ENCODE data around the gene DTNB.
A peak's percentile ranks its signal among the peaks of the same experiment; 100 is the strongest.

DTNB gene

DNA sequence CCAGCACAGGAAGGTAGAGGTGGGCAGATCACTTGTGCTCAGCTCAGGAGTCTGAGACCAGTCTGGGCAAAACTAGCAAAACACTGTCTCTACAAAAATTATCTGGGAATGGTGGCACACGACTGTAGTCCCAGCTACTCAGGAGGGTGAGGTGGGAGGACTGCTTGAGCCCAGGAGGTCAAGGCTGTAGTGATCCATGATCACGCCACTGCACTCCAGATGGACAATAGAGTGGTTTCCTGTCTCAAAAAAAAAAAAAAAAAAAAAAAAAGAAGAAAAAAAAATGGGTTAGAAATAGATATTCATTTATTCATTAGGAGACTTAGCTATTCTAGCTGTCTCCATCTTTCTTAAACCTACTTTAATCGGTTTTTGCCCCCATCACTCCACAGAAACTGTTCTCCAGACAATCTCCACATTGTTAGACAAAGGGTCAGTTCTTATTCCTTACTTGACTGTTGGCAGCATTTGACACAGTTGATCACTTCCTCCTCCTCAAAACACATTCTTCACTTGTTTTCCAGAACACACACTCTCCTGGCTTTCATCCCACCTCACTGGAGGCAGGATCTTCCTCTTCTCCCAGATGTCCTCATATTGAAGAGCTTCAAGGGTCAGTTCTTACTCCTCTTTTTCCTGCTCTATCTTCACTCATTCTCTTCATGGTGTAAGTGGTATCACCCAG lies 103.1 kb downstream of the DTNB start:
- 92 to 94% methylated on average over 2 of the region's 3 CpGs for WGBS, 2 experiments (ENCODE audit: insufficient coverage in 2 of 2)
- Histone ChIP-seq H3K36me3 (ENCODE audit: control insufficient read depth, insufficient read depth, low read length) (no peaks in the 10 kb centered on the region), H3K9me3 (ENCODE audit: control insufficient read depth, low read length) (no peaks in the 10 kb centered on the region), H3K4me1 (ENCODE audit: control insufficient read depth, insufficient read depth, low read length, poor library complexity, severe bottlenecking) (peaks cover 5% of the 10 kb centered on the region), H3K27ac (ENCODE audit: low read depth, low read length, severe bottlenecking) (no peak overlapping the region), H3K4me3 (ENCODE audit: extremely low read depth, insufficient read depth, low read length, poor library complexity, severe bottlenecking) (no peak overlapping the region)

DNA sequence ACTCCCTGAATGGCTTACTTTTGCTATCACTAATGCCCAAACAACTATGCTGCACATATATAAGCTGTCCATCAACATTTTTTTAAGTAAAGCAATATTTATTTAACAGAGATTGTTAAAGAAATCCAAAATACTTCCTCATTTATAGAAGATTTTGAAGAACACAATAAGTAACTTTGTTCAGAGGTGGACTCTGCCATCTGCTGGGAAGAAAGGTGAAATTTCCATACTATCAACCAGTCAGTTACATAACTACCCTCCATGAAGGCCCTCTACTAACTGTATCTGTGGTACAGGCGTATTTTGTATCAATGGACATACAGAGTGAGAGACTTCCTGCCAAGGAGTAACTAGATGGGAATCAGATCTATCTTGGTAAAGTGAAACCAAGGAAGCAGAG lies 106.0 kb downstream of the DTNB start:
- WGBS, 2 experiments (ENCODE audit: insufficient coverage in 2 of 2) = 100% methylated on average over 1 of the region's 1 CpG
- no peak overlapping the region for H3K4me3 ChIP-seq (ENCODE audit: extremely low read depth, insufficient read depth, low read length, poor library complexity, severe bottlenecking)
- no peaks in the 10 kb centered on the region for H3K36me3 ChIP-seq (ENCODE audit: control insufficient read depth, insufficient read depth, low read length)
- peaks cover 5% of the 10 kb centered on the region for H3K4me1 ChIP-seq (ENCODE audit: control insufficient read depth, insufficient read depth, low read length, poor library complexity, severe bottlenecking)
- H3K9me3 ChIP-seq (ENCODE audit: control insufficient read depth, low read length) = no peaks in the 10 kb centered on the region
- no peak overlapping the region for H3K27ac ChIP-seq (ENCODE audit: low read depth, low read length, severe bottlenecking)

DNA sequence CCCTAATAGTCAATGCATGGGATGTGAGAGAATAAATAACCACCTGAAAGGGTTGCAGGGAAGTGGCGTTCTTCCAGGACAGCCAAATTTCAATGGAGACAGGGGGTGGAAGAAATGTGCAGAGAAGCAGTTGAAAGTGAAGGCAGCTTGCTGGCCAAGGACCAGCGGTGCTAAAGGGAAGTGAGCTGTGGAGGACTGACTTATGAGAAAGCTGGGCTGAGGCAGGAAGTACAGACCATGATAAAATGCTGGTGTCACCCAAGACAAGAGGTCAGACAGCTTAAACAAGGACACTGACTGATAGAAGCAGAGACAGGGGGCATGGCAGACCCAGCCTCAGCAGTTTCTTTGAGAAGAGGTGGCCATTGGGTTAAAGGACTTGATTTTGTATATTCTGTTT lies 106.7 kb downstream of the DTNB start:
- Histone ChIP-seq H3K4me3 (ENCODE audit: extremely low read depth, insufficient read depth, low read length, poor library complexity, severe bottlenecking) (no peak overlapping the region), H3K36me3 (ENCODE audit: control insufficient read depth, insufficient read depth, low read length) (no peaks in the 10 kb centered on the region), H3K4me1 (ENCODE audit: control insufficient read depth, insufficient read depth, low read length, poor library complexity, severe bottlenecking) (peaks cover 5% of the 10 kb centered on the region), H3K27ac (ENCODE audit: low read depth, low read length, severe bottlenecking) (peak overlapping the region; percentile 16), H3K9me3 (ENCODE audit: control insufficient read depth, low read length) (no peaks in the 10 kb centered on the region)
- WGBS, 2 experiments (ENCODE audit: insufficient coverage in 2 of 2) = 83 to 95% methylated on average over 2 of the region's 2 CpGs

DNA sequence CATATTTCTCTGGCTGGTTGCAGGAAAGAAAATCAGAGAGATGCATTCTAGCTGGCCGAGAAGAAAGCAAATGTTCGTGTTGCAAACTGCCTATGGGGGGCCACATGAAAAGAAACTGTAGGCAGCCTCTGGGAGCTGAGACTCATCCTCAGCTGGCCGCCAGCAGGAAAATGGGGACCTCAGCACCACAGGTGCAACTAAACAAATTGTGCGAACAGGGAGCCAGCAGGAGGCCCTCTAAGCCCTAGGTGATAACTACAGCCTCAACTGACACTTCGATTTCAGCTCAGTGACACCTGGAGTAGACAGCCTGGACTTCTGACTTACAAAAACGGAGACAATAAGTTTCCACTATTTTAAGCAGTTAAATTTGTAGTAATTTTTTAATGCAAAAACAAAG lies 107.3 kb downstream of the DTNB start:
- Histone ChIP-seq H3K4me1 (ENCODE audit: control insufficient read depth, insufficient read depth, low read length, poor library complexity, severe bottlenecking) (peaks cover 5% of the 10 kb centered on the region), H3K27ac (ENCODE audit: low read depth, low read length, severe bottlenecking) (no peak overlapping the region), H3K36me3 (ENCODE audit: control insufficient read depth, insufficient read depth, low read length) (no peaks in the 10 kb centered on the region), H3K9me3 (ENCODE audit: control insufficient read depth, low read length) (no peaks in the 10 kb centered on the region), H3K4me3 (ENCODE audit: extremely low read depth, insufficient read depth, low read length, poor library complexity, severe bottlenecking) (no peak overlapping the region)
- 75% methylated on average over 5 of the region's 6 CpGs for WGBS, 2 experiments (ENCODE audit: insufficient coverage in 2 of 2)

DNA sequence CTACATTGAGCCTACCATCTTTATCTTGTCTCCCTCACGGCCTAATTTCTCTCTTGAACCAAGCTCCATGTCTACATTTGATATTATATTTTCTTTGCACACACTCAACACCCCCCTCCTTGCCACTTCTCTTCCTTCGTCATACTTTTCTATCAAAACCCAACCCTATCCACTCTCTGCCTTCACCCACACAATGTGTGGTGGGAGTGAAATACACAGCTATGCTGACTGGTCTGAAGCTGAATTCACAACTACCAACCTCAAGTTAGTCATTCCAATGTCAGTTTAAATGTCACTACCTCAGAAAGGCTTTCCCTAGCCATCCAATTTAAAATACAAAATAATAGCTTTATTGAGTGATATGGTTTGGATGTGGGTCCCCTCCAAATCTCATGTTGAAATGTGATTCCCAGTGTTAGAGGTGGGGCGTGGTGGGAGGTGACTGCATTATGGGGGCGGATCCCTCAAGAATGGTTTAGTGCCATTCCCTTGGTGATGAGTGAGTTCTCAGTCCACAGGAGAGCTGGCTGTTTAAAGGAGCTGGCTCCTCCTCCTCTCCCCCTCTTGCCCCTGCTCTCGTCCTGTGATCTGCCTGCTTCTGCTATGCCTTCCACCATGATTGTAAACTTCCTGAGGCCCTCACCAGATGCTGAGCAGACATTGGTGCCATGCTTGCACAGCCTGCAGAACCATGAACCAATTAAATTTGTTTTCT lies 112.1 kb downstream of the DTNB start:
- Histone ChIP-seq H3K36me3 (ENCODE audit: control insufficient read depth, insufficient read depth, low read length) (no peaks in the 10 kb centered on the region), H3K27ac (ENCODE audit: low read depth, low read length, severe bottlenecking) (no peak overlapping the region), H3K4me3 (ENCODE audit: extremely low read depth, insufficient read depth, low read length, poor library complexity, severe bottlenecking) (no peak overlapping the region), H3K4me1 (ENCODE audit: control insufficient read depth, insufficient read depth, low read length, poor library complexity, severe bottlenecking) (peaks cover 8% of the 10 kb centered on the region), H3K9me3 (ENCODE audit: control insufficient read depth, low read length) (no peaks in the 10 kb centered on the region)
- 50 to 83% methylated on average over 1 to 3 of the region's 5 CpGs for WGBS, 2 experiments (ENCODE audit: insufficient coverage in 2 of 2)

DNA sequence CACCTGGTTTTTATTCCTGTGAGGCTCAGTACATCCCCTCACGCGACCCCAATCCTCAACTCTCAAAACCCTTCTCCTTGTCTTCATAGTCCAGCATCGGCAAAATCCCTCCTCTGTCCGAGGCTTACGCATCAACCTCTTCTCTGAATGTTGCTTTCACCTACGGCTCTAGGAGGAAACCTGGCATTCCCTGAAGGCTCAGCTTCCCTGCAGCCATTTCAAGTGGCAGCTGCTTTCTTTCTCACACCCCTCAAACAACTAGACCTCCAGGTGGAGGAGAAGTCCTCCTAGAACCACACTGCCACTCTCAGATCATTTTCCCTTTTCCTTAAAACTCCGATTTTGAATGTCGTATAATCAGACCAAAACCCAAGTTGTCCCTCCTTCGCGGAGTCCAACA lies 114.2 kb downstream of the DTNB start:
- no peaks in the 10 kb centered on the region for H3K36me3 ChIP-seq (ENCODE audit: control insufficient read depth, insufficient read depth, low read length)
- no peaks in the 10 kb centered on the region for H3K9me3 ChIP-seq (ENCODE audit: control insufficient read depth, low read length)
- H3K4me1 ChIP-seq (ENCODE audit: control insufficient read depth, insufficient read depth, low read length, poor library complexity, severe bottlenecking) = peaks cover 8% of the 10 kb centered on the region
- H3K27ac ChIP-seq (ENCODE audit: low read depth, low read length, severe bottlenecking) = no peak overlapping the region
- H3K4me3 ChIP-seq (ENCODE audit: extremely low read depth, insufficient read depth, low read length, poor library complexity, severe bottlenecking) = no peak overlapping the region
- WGBS, 2 experiments (ENCODE audit: insufficient coverage in 2 of 2) = 97 to 98% methylated on average over 10 of the region's 10 CpGs

DNA sequence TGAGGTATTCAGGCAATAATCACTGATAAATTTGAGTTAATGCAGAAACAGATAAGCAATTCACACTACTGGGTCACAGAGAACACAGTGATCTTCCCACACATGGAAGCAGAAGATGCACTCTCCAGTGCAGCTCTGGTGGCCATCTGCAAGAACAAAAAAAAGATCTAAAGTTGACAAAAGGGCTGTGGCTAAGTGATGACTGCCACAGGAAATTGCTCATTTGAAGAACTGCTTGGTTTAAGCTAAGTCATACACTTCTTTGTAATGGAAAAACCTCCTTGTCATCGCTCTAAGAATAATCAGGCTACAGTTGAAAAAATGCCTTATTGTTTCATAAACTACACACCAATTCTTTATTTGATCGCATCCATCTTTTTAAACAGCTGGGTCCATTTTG lies 115.1 kb downstream of the DTNB start:
- peak overlapping the region; percentile 13 for H3K27ac ChIP-seq (ENCODE audit: low read depth, low read length, severe bottlenecking)
- no peaks in the 10 kb centered on the region for H3K36me3 ChIP-seq (ENCODE audit: control insufficient read depth, insufficient read depth, low read length)
- no peaks in the 10 kb centered on the region for H3K9me3 ChIP-seq (ENCODE audit: control insufficient read depth, low read length)
- WGBS, 2 experiments (ENCODE audit: insufficient coverage in 2 of 2) = 64 to 75% methylated on average over 2 of the region's 2 CpGs
- H3K4me1 ChIP-seq (ENCODE audit: control insufficient read depth, insufficient read depth, low read length, poor library complexity, severe bottlenecking) = peaks cover 8% of the 10 kb centered on the region
- no peak overlapping the region for H3K4me3 ChIP-seq (ENCODE audit: extremely low read depth, insufficient read depth, low read length, poor library complexity, severe bottlenecking)

DNA sequence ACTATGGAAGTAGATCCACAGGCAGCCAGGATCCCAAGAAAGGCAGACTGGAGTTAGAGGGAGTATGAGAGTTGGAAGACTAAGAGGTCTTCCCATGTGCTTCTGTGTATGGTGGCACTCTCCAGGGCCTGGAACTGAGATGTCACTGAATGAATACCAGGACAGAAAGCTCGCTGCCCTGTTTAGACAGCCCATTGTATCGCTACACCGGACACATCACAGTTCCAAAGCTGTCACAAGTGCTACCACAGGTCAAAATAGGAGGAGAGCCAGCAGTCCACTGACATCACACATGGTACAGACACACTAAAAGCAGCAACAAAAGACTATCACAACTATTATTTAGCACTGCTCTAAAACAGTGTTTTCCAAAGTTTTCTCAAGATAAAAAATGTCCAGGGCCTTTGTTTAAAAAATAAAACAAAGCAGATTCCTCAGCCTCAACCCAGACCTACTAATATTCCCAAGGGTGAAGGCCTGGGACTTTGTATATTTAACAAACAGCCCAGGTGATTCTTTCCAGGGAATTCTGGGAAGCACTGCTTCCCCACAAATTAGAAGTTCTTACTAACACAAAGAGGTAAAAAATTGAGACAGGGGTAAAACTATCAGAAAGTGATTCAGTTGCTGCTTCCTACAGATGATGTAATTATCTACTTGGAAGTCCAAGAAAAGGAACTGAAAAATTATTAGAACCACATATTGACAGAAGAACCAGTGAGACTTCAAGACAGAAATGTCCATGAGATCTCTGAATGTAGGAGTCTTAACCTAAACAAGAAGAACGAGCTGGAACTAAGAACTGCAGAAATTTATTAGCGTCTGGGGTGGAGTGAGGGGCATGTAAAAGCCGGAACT lies 116.0 kb downstream of the DTNB start:
- H3K27ac ChIP-seq (ENCODE audit: low read depth, low read length, severe bottlenecking) = no peak overlapping the region
- WGBS, 2 experiments (ENCODE audit: insufficient coverage in 2 of 2) = 92 to 94% methylated on average over 4 to 6 of the region's 6 CpGs
- no peaks in the 10 kb centered on the region for H3K36me3 ChIP-seq (ENCODE audit: control insufficient read depth, insufficient read depth, low read length)
- no peak overlapping the region for H3K4me3 ChIP-seq (ENCODE audit: extremely low read depth, insufficient read depth, low read length, poor library complexity, severe bottlenecking)
- H3K9me3 ChIP-seq (ENCODE audit: control insufficient read depth, low read length) = no peaks in the 10 kb centered on the region
- H3K4me1 ChIP-seq (ENCODE audit: control insufficient read depth, insufficient read depth, low read length, poor library complexity, severe bottlenecking) = peaks cover 8% of the 10 kb centered on the region

DNA sequence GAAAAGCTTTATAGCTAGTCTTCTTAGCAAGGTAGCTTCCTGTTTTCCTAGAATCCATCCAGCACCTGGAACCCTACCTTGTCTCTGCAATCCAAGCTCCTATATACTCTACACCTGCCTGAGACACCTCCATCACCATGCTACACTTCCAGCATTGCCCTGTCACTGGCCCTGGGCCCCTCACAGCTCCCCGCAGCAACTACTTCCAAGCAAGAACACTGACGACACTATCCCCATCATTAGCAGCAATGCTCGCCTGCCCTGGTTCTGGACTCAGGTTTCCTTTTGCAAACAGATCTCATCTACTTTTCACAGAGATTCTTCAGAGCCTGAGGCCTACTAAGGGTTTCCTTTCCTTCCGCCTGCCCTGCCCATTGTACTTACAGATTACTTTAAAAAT lies 121.1 kb downstream of the DTNB start:
- no peak overlapping the region for H3K4me3 ChIP-seq (ENCODE audit: extremely low read depth, insufficient read depth, low read length, poor library complexity, severe bottlenecking)
- H3K4me1 ChIP-seq (ENCODE audit: control insufficient read depth, insufficient read depth, low read length, poor library complexity, severe bottlenecking) = no peaks in the 10 kb centered on the region
- no peak overlapping the region for H3K27ac ChIP-seq (ENCODE audit: low read depth, low read length, severe bottlenecking)
- H3K9me3 ChIP-seq (ENCODE audit: control insufficient read depth, low read length) = no peaks in the 10 kb centered on the region
- H3K36me3 ChIP-seq (ENCODE audit: control insufficient read depth, insufficient read depth, low read length) = no peaks in the 10 kb centered on the region
- 92 to 100% methylated on average over 4 of the region's 4 CpGs for WGBS, 2 experiments (ENCODE audit: insufficient coverage in 2 of 2)

DNA sequence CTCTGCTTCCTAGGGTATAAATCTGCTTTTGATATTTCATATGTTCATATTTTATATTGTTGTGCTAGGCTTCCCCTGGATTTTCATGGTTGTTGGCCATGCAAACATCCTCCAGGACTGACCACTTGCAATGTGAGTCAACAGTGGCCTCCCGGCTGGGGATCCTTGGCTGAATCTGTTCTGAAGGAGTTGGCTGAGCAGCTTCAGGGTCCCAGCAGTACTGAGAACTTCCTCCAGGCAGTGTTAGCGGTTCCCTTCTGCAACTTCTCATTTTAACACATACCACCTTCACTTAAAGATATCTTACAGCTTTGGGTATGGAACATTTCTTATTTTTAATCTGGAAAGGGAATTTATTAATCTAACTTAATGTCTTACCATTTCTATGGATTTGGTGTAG lies 122.1 kb downstream of the DTNB start:
- Histone ChIP-seq H3K4me3 (ENCODE audit: extremely low read depth, insufficient read depth, low read length, poor library complexity, severe bottlenecking) (no peak overlapping the region), H3K36me3 (ENCODE audit: control insufficient read depth, insufficient read depth, low read length) (no peaks in the 10 kb centered on the region), H3K27ac (ENCODE audit: low read depth, low read length, severe bottlenecking) (no peak overlapping the region), H3K4me1 (ENCODE audit: control insufficient read depth, insufficient read depth, low read length, poor library complexity, severe bottlenecking) (no peaks in the 10 kb centered on the region), H3K9me3 (ENCODE audit: control insufficient read depth, low read length) (no peaks in the 10 kb centered on the region)
- WGBS, 2 experiments (ENCODE audit: insufficient coverage in 2 of 2) = 100% methylated on average over 1 of the region's 2 CpGs; no CpG with 5 or more reads in 1 of the 2 experiments
